ENCODE measurements around the gene FBXO47.
A peak's percentile ranks its signal among the peaks of the same experiment; 100 is the strongest.

Gene FBXO47

DNA sequence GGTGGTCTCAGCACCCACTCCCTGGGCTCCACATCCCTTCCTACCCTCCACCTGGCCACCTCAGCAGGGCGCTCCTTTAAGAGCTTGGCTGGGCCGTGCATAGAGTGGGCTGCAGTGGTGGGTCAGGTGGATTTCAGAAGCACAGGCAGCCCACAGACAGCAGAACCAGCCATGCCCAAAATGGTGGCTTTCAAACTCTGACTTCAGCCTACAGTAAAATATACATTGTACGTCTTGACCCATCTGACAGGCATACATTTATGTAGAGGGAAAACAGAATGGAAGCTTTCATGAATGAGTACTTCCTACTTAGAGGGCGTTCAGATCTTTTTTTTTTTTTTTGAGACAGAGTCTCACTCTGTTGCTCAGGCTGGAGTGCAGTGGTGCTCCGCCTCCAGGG is 67.8 kb downstream of the FBXO47 start:
- no peak for DNase-seq

GRCh38 chr17:38898812-38899348 is 68.3 kb downstream of the FBXO47 start:
- peak; percentile 73 to 79 for DNase-seq

DNA sequence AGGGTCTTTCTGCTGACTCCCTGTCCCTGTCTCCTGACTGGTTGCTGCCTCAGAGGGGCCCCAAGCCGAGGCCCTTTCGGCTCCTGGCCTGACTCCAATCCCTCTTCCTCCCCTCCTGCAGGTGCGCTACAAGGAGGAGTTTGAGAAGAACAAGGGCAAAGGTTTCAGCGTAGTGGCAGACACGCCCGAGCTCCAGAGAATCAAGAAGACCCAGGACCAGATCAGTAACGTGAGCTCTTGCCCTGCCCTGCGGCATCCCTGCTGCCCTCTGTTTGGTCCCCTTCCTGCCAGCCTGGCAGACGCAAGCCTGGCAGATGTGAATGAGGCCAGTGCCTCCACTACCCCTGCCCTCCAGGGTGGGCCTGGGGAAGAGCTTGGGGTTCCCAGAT is 68.9 kb downstream of the FBXO47 start:
- peak in 1 of 2 donors; percentile 21 for DNase-seq

DNA sequence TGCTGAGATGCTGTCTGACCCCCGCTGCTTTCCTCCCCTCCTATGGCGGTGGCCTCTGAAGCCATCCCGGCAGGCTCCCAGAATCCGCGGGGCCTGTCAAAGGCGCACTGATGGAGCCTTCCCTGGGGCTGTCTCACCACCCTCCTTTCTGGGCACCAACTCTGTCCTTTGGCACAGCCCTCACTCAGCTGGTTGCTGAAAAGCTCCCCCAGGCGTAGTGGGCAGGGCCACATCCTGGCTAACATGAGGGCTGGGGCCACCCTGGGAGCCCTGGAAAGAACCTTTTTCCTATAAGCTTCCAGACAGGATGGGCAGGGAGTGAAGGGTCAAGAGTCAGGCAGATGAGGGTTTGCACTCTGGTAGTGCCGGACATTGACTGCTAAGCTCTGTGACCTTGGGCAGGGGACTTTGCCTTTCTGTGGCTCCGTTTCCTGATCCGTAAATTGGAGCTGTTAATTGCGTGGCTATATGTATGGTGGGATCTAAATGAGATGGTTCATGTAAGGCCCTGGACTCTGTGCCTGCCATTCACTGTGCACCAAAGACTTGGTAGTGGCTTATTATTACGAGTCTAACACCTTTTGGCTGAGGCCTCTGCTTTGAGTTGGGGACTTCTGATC is 69.4 kb downstream of the FBXO47 start:
- DNase-seq, result no peak

DNA sequence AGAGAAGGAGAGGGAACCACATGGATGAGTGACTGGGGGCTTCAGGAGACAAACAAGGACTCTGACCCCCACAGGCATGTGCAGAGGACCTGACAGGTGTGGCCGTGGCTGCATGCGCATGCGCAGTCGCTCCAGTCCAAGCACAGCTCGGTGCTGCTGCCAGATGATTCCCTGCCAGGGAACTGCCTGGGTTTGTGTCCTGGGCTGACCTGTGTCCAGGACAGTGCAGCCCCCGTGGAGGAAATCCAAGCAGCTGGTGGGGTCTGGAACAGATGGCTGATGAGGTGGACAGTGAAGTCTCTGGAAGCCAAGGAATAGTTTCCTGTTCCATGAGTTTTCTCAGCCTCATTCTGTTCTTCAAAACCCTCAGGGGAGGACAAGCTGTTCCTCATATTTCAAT is 70.0 kb downstream of the FBXO47 start:
- no peak for DNase-seq

- DNase-seq, result no peak
Observed at GRCh38 chr17:38896346-38896954, 70.8 kb downstream of the FBXO47 start.

DNA sequence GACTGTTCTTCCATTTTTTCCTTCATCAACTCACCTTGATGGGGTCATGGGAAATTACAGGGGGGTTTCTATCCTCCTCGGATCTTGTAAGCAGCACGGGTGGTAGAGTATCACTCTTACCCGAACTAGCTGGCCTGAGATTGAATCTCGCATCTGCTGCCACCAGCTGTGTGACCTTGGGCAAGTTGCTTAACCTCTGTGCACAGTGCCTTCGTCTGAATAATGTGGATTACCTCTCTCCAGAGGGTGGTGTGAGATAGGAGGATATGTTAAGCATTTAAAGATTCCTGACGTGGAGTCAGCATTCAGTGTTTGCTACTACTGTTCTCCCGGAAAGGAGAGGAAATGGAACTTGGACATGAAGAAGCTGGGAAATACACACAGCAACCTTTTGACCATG is 72.9 kb downstream of the FBXO47 start:
- no peak for DNase-seq

DNA sequence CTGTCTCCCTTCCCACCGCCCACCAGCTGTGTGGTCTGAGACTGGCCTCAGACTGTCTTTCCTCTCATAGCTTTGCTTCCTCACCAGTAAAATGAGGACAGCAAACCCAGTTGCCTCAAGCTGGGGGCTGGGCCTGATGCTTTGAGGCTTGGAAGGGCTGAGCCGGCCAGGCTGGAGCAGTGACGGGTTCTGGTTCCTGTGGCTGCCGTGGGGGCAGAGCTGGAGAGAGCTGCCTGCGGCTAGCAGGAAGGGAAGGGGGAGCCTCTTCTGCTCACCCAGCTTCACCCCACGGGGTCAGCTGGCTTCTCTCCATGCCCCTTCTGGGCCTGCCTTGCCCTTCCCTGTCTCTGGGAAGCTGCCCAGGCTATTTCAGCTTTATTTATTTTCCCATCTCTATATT is 73.6 kb downstream of the FBXO47 start:
- no peak for DNase-seq

DNA sequence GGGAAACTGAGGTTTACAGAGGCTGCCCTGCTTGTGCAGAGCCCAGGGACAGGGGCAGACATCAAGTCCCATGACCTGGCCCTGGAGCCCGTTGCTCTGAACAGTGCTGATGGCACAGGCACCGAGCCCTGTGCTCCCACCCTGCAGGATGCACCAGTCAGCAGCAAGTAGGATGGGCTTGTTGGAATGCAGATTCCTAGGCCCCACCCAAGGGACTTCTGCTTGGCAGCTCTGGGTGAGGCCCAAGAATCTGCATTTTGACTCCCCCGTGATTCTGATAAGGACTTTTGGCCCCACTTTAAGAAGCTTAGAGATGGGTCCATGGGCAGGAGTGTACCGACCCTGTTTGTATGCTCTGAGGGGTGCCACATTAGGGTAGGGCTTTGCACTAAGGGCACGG is 74.1 kb downstream of the FBXO47 start:
- DNase-seq, result no peak

GRCh38 chr17:38892620-38893019 is 74.6 kb downstream of the FBXO47 start:
- no peak for DNase-seq

DNA sequence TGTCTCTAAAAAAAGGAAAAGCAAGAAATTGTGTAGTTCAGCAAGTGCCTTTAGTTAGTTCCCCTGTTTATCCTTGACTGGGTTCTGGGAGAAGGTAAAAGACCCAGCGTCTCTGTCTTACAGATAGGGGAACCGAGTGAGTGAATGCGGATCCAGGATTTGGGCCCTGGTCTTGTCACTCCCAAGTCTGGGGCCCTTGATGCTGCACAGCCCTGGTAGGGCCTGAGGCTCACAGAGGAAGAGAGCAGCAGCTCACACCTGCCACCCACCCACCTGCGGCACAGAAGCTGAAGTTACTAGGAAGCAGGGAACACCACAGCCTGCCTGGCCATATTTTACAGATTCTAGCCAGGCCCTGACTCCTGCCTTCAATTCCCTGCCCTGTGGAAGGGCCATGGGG is 75.1 kb downstream of the FBXO47 start:
- no peak for DNase-seq

- no peak for DNase-seq
Observed at GRCh38 chr17:38891441-38891840, 75.8 kb downstream of the FBXO47 start.

DNA sequence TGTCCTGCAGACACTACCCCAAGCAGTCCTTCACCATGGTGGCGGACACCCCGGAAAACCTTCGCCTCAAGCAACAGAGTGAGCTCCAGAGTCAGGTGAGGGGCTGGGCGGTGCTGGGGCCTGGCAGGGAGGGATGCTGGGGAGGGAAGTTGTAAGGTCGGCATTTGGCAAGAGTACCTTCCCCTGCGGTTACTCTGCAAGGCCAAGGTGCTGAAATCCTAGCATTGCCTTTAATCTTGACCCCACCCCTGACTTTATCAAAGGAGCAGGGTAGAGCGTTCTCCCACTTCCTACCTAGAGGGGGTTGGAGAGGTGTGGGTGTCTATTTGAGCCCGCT is 76.8 kb downstream of the FBXO47 start:
- DNase-seq, result no peak

GRCh38 chr17:38889745-38890409 is 77.3 kb downstream of the FBXO47 start:
- no peak for DNase-seq

DNA sequence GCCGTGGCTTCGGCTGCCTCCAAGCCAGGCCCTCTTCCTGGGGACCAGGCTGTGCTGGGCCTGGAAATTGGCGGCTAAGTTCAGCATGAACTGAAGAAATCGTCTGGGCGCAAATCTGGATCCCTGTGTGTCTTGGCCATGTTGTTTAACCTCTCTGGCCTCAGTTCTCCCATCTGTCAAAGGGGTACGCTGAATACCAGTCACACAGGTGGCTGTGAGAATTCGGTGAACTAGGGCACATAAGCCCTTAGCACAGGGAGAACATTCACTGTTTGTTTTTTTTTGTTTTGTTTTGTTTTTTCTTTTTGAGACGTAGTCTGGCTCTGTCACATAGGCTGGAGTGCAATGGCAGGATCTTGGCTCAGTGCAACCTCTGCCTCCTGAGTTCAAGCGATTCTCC is 78.4 kb downstream of the FBXO47 start:
- no peak for DNase-seq

- DNase-seq, result no peak
Observed at GRCh38 chr17:38886643-38887010, 80.6 kb downstream of the FBXO47 start.

Measured in stimulated activated CD4-positive, alpha-beta T cell treated with anti-CD3 and anti-CD28 coated beads, Interleukin-2, amount 100 ng/mL, for 48 hours (primary cell).